ENCODE data around the gene R3HDM2.

GRCh38 chr12:57209916-57210315 is 220.9 kb downstream of the R3HDM2 start:
- TF ChIP-seq ZNF333 (CRISPR knock-in tag; IDR thresholded peaks at IDR 0.05; ENCODE audit: borderline replicate concordance), result no peak
- no peak for TF ChIP-seq ZNF562 (CRISPR knock-in tag; IDR thresholded peaks at IDR 0.05; ENCODE audit: borderline replicate concordance)
- no peak for TF ChIP-seq ZNF30 (CRISPR knock-in tag; IDR thresholded peaks at IDR 0.05)
- no peak for TF ChIP-seq NR1H2 (CRISPR knock-in tag; IDR thresholded peaks at IDR 0.05; ENCODE audit: borderline replicate concordance, low read depth)
- no peak for TF ChIP-seq CTCF (CRISPR knock-in tag; IDR thresholded peaks at IDR 0.05)
- no peak for TF ChIP-seq ZFP91 (CRISPR knock-in tag; IDR thresholded peaks at IDR 0.05; ENCODE audit: borderline replicate concordance)
- TF ChIP-seq, protein P1, sequence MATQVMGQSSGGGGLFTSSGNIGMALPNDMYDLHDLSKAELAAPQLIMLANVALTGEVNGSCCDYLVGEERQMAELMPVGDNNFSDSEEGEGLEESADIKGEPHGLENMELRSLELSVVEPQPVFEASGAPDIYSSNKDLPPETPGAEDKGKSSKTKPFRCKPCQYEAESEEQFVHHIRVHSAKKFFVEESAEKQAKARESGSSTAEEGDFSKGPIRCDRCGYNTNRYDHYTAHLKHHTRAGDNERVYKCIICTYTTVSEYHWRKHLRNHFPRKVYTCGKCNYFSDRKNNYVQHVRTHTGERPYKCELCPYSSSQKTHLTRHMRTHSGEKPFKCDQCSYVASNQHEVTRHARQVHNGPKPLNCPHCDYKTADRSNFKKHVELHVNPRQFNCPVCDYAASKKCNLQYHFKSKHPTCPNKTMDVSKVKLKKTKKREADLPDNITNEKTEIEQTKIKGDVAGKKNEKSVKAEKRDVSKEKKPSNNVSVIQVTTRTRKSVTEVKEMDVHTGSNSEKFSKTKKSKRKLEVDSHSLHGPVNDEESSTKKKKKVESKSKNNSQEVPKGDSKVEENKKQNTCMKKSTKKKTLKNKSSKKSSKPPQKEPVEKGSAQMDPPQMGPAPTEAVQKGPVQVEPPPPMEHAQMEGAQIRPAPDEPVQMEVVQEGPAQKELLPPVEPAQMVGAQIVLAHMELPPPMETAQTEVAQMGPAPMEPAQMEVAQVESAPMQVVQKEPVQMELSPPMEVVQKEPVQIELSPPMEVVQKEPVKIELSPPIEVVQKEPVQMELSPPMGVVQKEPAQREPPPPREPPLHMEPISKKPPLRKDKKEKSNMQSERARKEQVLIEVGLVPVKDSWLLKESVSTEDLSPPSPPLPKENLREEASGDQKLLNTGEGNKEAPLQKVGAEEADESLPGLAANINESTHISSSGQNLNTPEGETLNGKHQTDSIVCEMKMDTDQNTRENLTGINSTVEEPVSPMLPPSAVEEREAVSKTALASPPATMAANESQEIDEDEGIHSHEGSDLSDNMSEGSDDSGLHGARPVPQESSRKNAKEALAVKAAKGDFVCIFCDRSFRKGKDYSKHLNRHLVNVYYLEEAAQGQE (IDR thresholded peaks at IDR 0.05; ENCODE audit: borderline replicate concordance in 1 of 2, low read depth in 1 of 2, low read length in 2 of 2), result no peak
